HG03280 (cell line): ENCODE results near the gene SIL1.
"Not testable (repeated sequence)": the region's sequence is repeated elsewhere in the genome, so short reads cannot be mapped to it uniquely, and the experiment has no call there.

Source experiments
- ATAC-seq: cut with Tn5 transposase; IDR thresholded peaks from one replicate; pipeline ENCODE4 v1.9.1; 2021; ENCODE audit warnings: mild to moderate bottlenecking, moderate library complexity; ENCODE audit not compliant: unreplicated experiment

SIL1 gene

GRCh38 chr5:139038613-139039305, 159.4 kb downstream of the SIL1 start:
- ATAC-seq: no peak

- ATAC-seq: no peak
These were observed 160.4 kb downstream of the SIL1 start for GRCh38 chr5:139037732-139038131.

- ATAC-seq: not testable (repeated sequence)
These were observed 161.8 kb downstream of the SIL1 start for GRCh38 chr5:139036332-139036731.

GRCh38 chr5:139027150-139027549, 171.0 kb downstream of the SIL1 start:
- no peak for ATAC-seq

- no peak for ATAC-seq
These were observed 172.5 kb downstream of the SIL1 start for GRCh38 chr5:139025651-139026050.

GRCh38 chr5:139023286-139023685, 174.9 kb downstream of the SIL1 start:
- no peak for ATAC-seq

GRCh38 chr5:139022528-139022927, 175.6 kb downstream of the SIL1 start:
- no peak for ATAC-seq

GRCh38 chr5:139021346-139021745, 176.8 kb downstream of the SIL1 start:
- no peak for ATAC-seq

- no peak for ATAC-seq
These were observed 178.3 kb downstream of the SIL1 start for GRCh38 chr5:139019880-139020279.

GRCh38 chr5:139019211-139019610, 179.0 kb downstream of the SIL1 start:
- no peak for ATAC-seq

- ATAC-seq: no peak
These were observed 180.5 kb downstream of the SIL1 start for GRCh38 chr5:139017624-139018023.

GRCh38 chr5:139016186-139016585, 182.0 kb downstream of the SIL1 start:
- ATAC-seq: no peak

- no peak for ATAC-seq
These were observed 183.4 kb downstream of the SIL1 start for GRCh38 chr5:139014726-139015125.

GRCh38 chr5:139012176-139012575, 186.0 kb downstream of the SIL1 start:
- no peak for ATAC-seq

- ATAC-seq: not testable (repeated sequence)
These were observed 187.0 kb downstream of the SIL1 start for GRCh38 chr5:139011156-139011555.

- ATAC-seq: no peak
These were observed 193.5 kb downstream of the SIL1 start for GRCh38 chr5:139004374-139005307.

- no peak for ATAC-seq
These were observed 198.5 kb downstream of the SIL1 start for GRCh38 chr5:138999674-139000073.

GRCh38 chr5:138998521-138998920, 199.6 kb downstream of the SIL1 start:
- ATAC-seq: no peak

GRCh38 chr5:138996120-138996519, 202.0 kb downstream of the SIL1 start:
- no peak for ATAC-seq

GRCh38 chr5:138990986-138991590, 207.1 kb downstream of the SIL1 start:
- no peak for ATAC-seq

GRCh38 chr5:138989720-138990119, 208.4 kb downstream of the SIL1 start:
- ATAC-seq: no peak
